Thyroid gland (tissue), 4 donors: ENCODE data around the gene EPB41L5.

Source experiments
- CTCF ChIP-seq, 6 experiments: fragments of 200-600 bp in 3 of 6; fragments of 450-650 bp in 3 of 6; sonication (generic) in 3 of 6; IDR thresholded peaks; one replicate each; pipeline ENCODE4 v1.5.1; 2016 to 2019; ENCODE audit warnings: antibody characterized with exemption in 6 of 6, mild to moderate bottlenecking in 2 of 6, inconsistent platforms in 1 of 6, moderate library complexity in 1 of 6
- POLR2A ChIP-seq, 2 donors: fragments of 450-650 bp; IDR thresholded peaks; one replicate each; pipeline ENCODE4 v1.6.1; 2017; ENCODE audit warnings: antibody characterized with exemption in 2 of 2, mild to moderate bottlenecking in 2 of 2, moderate library complexity in 1 of 2

- no peak for TF ChIP-seq CTCF (IDR thresholded peaks at IDR 0.05)
- no peak for TF ChIP-seq POLR2A (IDR thresholded peaks at IDR 0.05)
Measured at GRCh38 chr2:120222186-120223033, 209.5 kb downstream of the EPB41L5 start.
